ENCODE measurements around the gene UNC5B. TPM values are rescaled to one million over a fixed set of nuclear protein-coding genes. Genes with fewer than 3 reads are reported as not detected.

The UNC5B gene
- total RNA-seq, 1 experiment from 2014 or later, result 49.6 TPM

- CTCF ChIA-PET, result interaction anchor here (0.9 to 2.6 kb wide), 11 partner anchors 9 to 296 kb away, joined by 3 to 13 read pairs (median 4); partner anchors contain the start of gene UNC5B
- POLR2A ChIA-PET, result interaction anchor here (1.1 to 1.6 kb wide), 2 partner anchors 9 to 16 kb away, joined by 3 to 4 read pairs; partner anchors contain the start of gene UNC5B
- DNase-seq (ENCODE audit: low spot score) (no peak), ATAC-seq (no peak)
- no peaks in the 10 kb centered on the region for H3K9me3 Mint-ChIP-seq
- 0 out of 2 replicates have a peak, but pooled peaks cover 3% of the 10 kb centered on the region for H3K36me3 Mint-ChIP-seq
- H3K27ac Mint-ChIP-seq, result 0 out of 2 replicates have a peak overlapping the region, but pooled peaks have one; percentile 1
- peaks cover 54% of the 10 kb centered on the region for H3K4me1 Mint-ChIP-seq
- H3K27me3 Mint-ChIP-seq (ENCODE audit: low read depth), result 0 out of 2 replicates have a peak, but pooled peaks cover 3% of the 10 kb centered on the region
- no peak overlapping the region for H3K4me3 Mint-ChIP-seq
- TF ChIP-seq NFATC4 (CRISPR knock-in tag; IDR thresholded peaks at IDR 0.05) (no peak), PRRX2 (CRISPR knock-in tag; IDR thresholded peaks at IDR 0.05) (no peak), TEAD4 (CRISPR knock-in tag; IDR thresholded peaks at IDR 0.05) (no peak), FOXJ3 (CRISPR knock-in tag; IDR thresholded peaks at IDR 0.05; ENCODE audit: borderline replicate concordance) (no peak)
Observed at GRCh38 chr10:71221586-71222202, 9.3 kb downstream of the UNC5B start.

DNA sequence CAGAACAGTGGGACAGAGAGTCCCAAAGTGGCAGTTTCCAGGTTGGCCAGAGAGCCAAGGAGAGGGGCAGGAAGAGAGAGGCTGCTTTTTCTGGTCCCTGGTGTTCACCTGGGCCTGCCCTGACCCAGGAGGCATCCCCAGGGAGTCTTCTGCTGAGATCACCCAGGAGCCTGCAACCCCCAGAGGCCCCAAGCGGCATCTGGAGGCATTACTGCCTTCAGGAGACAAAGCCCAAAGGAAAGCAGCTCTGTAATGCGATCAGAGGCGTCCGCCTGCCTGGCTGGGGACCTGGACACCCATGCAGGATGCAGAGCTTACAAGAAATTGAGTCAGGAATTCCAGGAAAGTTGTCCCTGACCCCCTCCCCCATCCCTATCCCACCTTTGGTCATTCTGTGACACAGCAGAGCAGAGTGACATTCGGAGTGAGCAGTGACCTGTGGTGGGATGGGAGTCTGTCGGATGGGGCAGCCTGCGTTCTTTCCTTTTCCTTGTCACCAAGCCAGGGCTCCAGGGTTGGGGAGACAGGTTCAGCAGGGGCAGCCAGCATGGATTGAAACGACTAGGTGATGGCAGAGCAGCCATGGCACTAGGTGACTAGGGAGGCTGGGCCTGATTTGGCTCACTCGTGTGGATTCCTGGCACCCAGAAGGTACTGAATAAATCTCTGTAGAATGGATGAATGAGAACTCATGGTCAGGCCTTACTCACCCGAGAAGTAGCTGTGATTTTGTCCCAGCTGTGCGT, 10.4 kb downstream of the UNC5B start:
- Mint-ChIP-seq H3K4me3 (no peak overlapping the region), H3K4me1 (peaks cover 53% of the 10 kb centered on the region), H3K36me3 (0 out of 2 replicates have a peak, but pooled peaks cover 3% of the 10 kb centered on the region), H3K27me3 (ENCODE audit: low read depth) (0 out of 2 replicates have a peak, but pooled peaks cover 3% of the 10 kb centered on the region), H3K27ac (peak overlapping the region; percentile 95), H3K9me3 (no peaks in the 10 kb centered on the region)
- peak; percentile 46 for DNase-seq (ENCODE audit: low spot score)
- CTCF ChIA-PET, result interaction anchor here (0.6 to 2.6 kb wide), 26 partner anchors 9 to 320 kb away, joined by 3 to 13 read pairs (median 4); partner anchors contain the start of gene UNC5B
- ATAC-seq, result peak; percentile 62
- POLR2A ChIA-PET, result interaction anchor here (1.0 to 1.1 kb wide), 2 partner anchors 15 to 43 kb away, joined by 3 read pairs; no protein-coding TSS in a partner anchor
- TF ChIP-seq CREM (CRISPR knock-in tag; IDR thresholded peaks at IDR 0.05) (no peak), STAT6 (CRISPR knock-in tag; conservative IDR thresholded peaks at IDR 0.05; ENCODE audit: low read depth) (no peak), FOXJ3 (CRISPR knock-in tag; IDR thresholded peaks at IDR 0.05; ENCODE audit: borderline replicate concordance) (no peak), ZNF423 (CRISPR knock-in tag; IDR thresholded peaks at IDR 0.05) (peak; percentile 77), AFF4 (CRISPR knock-in tag; IDR thresholded peaks at IDR 0.05; ENCODE audit: borderline replicate concordance) (no peak), FOXK1 (CRISPR knock-in tag; IDR thresholded peaks at IDR 0.05) (no peak), ZBTB21 (CRISPR knock-in tag; IDR thresholded peaks at IDR 0.05; ENCODE audit: borderline replicate concordance) (no peak), SMAD4 (CRISPR knock-in tag; IDR thresholded peaks at IDR 0.05) (no peak), RELA (CRISPR knock-in tag; IDR thresholded peaks at IDR 0.05; ENCODE audit: borderline replicate concordance) (no peak), HMGA2 (CRISPR knock-in tag; IDR thresholded peaks at IDR 0.05) (no peak), CTCF (IDR thresholded peaks at IDR 0.05) (0 out of 2 replicates have a peak, but pooled peaks have one; percentile 16), CBFB (CRISPR knock-in tag; IDR thresholded peaks at IDR 0.05; ENCODE audit: low read depth) (no peak), HMGXB4 (CRISPR knock-in tag; IDR thresholded peaks at IDR 0.05) (no peak), NFE2L1 (CRISPR knock-in tag; IDR thresholded peaks at IDR 0.05) (no peak), TP53 (CRISPR knock-in tag; IDR thresholded peaks at IDR 0.05) (no peak), TEAD1 (CRISPR knock-in tag; IDR thresholded peaks at IDR 0.05) (no peak)
- TF ChIP-seq, protein P1, sequence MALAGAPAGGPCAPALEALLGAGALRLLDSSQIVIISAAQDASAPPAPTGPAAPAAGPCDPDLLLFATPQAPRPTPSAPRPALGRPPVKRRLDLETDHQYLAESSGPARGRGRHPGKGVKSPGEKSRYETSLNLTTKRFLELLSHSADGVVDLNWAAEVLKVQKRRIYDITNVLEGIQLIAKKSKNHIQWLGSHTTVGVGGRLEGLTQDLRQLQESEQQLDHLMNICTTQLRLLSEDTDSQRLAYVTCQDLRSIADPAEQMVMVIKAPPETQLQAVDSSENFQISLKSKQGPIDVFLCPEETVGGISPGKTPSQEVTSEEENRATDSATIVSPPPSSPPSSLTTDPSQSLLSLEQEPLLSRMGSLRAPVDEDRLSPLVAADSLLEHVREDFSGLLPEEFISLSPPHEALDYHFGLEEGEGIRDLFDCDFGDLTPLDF (CRISPR knock-in tag; IDR thresholded peaks at IDR 0.05), result no peak

All from WTC11 (cell line).